ENCODE data around the gene PSRC1. TPM values are rescaled to one million over a fixed set of nuclear protein-coding genes. Genes with fewer than 3 reads are reported as not detected.

The PSRC1 gene
- total RNA-seq, 1 donor from 2014 or later: 100 TPM

DNA sequence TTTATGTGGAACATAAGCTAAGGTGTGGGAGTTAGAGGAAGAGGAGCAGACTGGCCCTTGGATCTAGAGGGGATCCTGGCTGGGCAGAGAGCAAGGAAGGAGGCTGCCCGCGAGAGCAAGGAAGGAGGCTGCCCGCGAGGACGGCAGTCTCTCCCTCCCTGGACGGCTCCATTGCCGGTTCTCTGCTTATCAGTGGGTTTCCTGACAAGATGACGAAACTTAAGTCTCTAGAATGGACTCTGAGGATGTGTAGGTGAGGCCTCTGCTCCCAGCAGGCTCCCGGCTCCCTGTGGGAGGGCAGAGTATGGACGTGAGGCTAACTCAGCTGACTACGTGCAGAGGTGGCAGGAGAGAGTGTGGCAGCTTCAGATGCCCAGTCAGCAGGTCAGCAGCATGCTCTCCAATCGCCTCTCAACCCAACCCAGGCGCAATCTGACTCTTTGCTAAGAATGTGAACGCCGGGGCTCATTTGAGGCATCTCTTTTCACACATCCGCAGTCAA lies 17.8 kb upstream of the PSRC1 start:
- Mint-ChIP-seq H3K36me3 (ENCODE audit: low read depth) (no peaks in the 10 kb centered on the region), H3K4me3 (no peak overlapping the region), H3K9me3 (no peaks in the 10 kb centered on the region), H3K27me3 (ENCODE audit: low read depth) (no peaks in the 10 kb centered on the region), H3K4me1 (peaks cover 22% of the 10 kb centered on the region), H3K27ac (ENCODE audit: unreplicated experiment) (no peak overlapping the region)
- TF ChIP-seq CTCF (conservative IDR thresholded peaks at IDR 0.05): no peak
- DNase-seq (ENCODE audit: low read depth, low spot score): no peak

GRCh38 chr1:109299558-109300343 lies 16.8 kb upstream of the PSRC1 start:
- no peak for TF ChIP-seq CTCF (conservative IDR thresholded peaks at IDR 0.05)
- Mint-ChIP-seq H3K4me3 (peak overlapping the region; percentile 7), H3K36me3 (ENCODE audit: low read depth) (no peaks in the 10 kb centered on the region), H3K9me3 (no peaks in the 10 kb centered on the region), H3K4me1 (peaks cover 19% of the 10 kb centered on the region), H3K27me3 (ENCODE audit: low read depth) (no peaks in the 10 kb centered on the region), H3K27ac (ENCODE audit: unreplicated experiment) (peak overlapping the region; percentile 6)
- DNase-seq (ENCODE audit: low read depth, low spot score): peak; percentile 20

DNA sequence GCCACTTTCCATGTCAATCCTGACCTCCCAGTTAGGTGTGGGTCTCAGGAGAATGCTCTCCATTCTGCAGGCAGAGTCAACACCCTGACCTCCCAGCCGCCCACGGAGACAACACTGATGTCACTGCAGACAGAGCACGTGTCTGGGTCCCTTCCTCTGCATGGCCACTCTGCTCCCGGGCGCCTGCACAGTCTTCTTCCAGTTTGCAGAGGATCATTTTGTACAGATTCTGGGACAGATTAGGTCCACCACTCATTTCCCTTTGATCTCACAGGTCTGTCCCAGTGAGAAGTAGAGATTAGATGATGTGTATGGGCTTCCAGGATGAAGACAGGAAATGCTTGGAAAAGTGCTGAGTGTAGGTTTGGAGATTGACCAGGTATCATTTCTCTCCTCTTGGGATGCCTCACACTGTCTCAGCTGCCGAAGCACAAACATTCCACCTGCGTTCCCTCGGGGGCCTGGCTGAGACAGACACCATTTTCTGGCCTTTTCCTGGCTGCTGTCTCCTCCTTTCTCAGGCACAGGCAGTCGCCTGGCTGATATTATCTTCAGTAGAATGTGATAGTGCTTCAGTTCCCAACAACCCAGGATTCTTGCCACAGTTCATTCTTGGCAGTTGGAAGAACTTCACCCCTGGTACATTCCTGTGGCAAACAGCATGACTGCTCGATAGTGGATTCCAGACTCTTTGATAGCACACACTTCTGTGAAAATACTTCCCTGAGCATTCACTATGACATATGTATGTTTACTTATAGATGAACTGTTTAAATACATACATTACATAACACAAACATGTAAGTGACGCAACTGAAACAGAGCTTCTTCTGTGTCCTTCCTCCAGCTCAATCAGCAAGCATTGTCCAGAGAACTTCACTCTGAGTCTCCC lies 16.0 kb upstream of the PSRC1 start:
- H3K4me3 Mint-ChIP-seq: no peak overlapping the region
- H3K36me3 Mint-ChIP-seq (ENCODE audit: low read depth): no peaks in the 10 kb centered on the region
- no peaks in the 10 kb centered on the region for H3K9me3 Mint-ChIP-seq
- no peak for DNase-seq (ENCODE audit: low read depth, low spot score)
- TF ChIP-seq CTCF (conservative IDR thresholded peaks at IDR 0.05): no peak
- H3K27me3 Mint-ChIP-seq (ENCODE audit: low read depth): no peaks in the 10 kb centered on the region
- peak overlapping the region; percentile 92 for H3K27ac Mint-ChIP-seq (ENCODE audit: unreplicated experiment)
- peaks cover 19% of the 10 kb centered on the region for H3K4me1 Mint-ChIP-seq

DNA sequence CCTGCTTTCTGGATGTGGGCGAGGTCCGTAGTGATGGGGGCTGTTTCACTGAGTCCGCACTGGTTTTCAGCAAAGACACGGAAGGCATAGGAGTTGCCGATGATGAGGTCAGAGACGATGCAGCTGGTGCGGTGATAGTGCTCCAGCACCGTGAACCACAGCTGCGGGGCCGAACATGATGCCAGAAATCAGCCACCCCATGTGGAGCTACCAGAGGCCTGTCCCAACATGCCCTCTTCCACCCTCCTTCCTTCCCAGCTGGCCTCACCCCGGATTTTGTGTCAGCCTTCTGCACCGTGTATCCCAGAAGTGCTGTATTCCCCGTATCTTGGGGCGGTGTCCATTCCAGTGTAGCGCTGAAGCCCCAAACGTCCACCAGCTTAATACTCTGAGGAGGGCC lies 13.8 kb upstream of the PSRC1 start:
- TF ChIP-seq CTCF (conservative IDR thresholded peaks at IDR 0.05): no peak
- no peaks in the 10 kb centered on the region for H3K36me3 Mint-ChIP-seq (ENCODE audit: low read depth)
- no peak overlapping the region for H3K4me3 Mint-ChIP-seq
- no peak overlapping the region for H3K27ac Mint-ChIP-seq (ENCODE audit: unreplicated experiment)
- peaks cover 24% of the 10 kb centered on the region for H3K4me1 Mint-ChIP-seq
- H3K27me3 Mint-ChIP-seq (ENCODE audit: low read depth): no peaks in the 10 kb centered on the region
- DNase-seq (ENCODE audit: low read depth, low spot score): no peak
- no peaks in the 10 kb centered on the region for H3K9me3 Mint-ChIP-seq

DNA sequence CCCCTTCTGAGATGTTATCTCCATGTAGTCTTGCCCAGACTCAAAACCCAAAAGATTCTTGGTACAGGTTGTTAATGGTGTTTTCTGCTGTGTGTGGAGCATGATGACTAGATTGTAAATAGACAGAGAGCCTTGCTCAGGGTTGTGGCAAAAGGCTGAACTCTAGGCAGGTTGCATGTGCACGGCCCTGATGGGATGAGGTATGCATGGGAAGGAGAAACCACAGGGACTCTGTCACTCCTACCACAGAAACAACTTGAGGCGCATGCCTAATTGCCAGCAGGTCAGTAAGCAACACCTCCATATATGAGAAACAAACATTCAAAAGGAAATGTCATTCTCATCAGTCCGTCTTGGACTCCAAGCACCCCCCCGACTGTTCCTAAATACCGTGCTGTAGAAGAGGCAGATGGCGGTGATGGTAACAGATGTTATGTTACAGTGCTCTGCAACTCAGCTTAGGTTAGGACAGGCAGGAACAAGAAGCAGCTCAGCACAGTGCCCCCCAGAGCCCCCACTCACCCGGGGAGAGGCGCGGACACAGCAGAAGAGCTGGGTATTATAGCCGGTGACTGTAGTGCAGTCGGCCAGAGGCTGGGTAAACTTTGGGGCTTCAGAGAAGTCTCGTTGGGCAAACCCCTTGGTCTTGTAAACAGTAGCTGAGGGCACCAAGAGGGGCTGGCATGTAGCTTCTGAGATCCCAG lies 12.9 kb upstream of the PSRC1 start:
- Mint-ChIP-seq H3K4me3 (no peak overlapping the region), H3K4me1 (peaks cover 27% of the 10 kb centered on the region), H3K27me3 (ENCODE audit: low read depth) (no peaks in the 10 kb centered on the region), H3K36me3 (ENCODE audit: low read depth) (no peaks in the 10 kb centered on the region), H3K27ac (ENCODE audit: unreplicated experiment) (no peak overlapping the region), H3K9me3 (no peaks in the 10 kb centered on the region)
- DNase-seq (ENCODE audit: low read depth, low spot score): no peak
- no peak for TF ChIP-seq CTCF (conservative IDR thresholded peaks at IDR 0.05)

Measured in neural crest cell (in vitro differentiated cells).